ENCODE measurements around the gene KCNH3.

KCNH3 gene

DNA sequence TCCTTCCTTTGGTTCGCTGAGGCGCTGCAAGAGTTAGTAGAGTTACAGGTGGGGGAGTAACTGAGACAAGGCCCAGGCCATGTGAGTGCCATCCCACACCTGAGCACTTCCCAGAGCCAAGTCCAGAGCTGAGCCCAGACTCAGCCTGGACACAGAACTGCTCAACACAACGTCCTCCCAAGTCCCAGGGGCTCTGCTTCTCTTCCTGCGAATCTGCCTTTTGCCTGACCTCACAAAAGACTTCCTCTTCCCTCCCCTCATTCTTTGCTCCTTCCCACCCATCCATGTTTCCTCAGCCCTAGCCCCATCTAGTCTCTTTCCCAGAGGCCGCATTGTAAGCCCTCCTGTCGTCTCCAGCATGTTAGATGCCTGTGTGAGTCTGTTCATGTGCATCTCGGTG, 45.8 kb downstream of the KCNH3 start:
- no peak for TF ChIP-seq ZFX (IDR thresholded peaks at IDR 0.05; ENCODE audit: borderline replicate concordance)
- TF ChIP-seq, protein P1, sequence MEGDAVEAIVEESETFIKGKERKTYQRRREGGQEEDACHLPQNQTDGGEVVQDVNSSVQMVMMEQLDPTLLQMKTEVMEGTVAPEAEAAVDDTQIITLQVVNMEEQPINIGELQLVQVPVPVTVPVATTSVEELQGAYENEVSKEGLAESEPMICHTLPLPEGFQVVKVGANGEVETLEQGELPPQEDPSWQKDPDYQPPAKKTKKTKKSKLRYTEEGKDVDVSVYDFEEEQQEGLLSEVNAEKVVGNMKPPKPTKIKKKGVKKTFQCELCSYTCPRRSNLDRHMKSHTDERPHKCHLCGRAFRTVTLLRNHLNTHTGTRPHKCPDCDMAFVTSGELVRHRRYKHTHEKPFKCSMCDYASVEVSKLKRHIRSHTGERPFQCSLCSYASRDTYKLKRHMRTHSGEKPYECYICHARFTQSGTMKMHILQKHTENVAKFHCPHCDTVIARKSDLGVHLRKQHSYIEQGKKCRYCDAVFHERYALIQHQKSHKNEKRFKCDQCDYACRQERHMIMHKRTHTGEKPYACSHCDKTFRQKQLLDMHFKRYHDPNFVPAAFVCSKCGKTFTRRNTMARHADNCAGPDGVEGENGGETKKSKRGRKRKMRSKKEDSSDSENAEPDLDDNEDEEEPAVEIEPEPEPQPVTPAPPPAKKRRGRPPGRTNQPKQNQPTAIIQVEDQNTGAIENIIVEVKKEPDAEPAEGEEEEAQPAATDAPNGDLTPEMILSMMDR (IDR thresholded peaks at IDR 0.05) = no peak
- no peak overlapping the region for H3K27ac ChIP-seq

DNA sequence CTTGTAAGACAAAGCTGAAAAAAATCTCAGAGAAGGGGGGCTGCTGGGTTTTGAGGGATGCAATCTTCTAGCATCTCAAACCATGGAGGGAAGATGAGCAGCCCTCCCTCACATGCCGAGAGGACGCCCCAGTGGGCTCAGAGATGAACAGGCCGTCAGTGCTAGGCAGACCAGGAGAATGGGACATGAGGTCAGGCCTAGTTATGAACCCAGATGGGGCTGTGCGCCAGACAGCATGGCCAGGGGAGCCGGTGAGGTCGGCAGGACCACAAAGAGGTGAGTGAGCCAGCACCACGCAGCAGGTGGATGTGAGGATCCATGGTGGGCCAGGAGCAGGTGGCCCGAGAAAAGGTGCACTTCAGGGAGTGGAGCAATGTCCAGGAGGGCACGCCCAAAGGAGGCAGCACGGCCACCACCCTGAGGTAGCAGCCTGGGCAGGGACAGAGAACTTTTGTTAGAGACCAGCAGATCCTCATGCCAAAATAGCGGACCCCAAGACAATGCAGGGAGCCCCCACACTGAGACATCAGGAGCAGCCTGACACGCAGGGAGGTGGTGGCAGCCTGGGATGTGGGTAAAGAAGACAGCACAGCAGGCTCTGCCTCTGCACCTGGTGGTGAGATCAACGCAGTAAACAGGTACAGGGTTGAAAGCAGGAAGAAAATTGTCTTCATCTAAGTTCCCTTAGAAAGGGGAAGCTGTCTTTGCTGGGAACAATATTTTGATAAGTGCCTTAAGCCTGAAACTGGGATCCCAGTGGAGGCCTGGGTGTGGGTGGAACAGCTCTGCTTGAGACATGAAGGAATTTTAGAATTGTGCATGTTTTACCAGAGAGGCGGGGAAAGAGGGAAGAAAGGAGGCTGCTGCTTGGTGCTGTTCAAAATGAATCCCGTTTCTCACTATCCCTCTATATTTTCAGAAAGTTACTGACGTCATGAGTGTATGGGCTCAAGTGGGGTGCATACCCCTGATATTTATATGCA, 46.9 kb downstream of the KCNH3 start:
- TF ChIP-seq, protein P1 (IDR thresholded peaks at IDR 0.05) = no peak
- no peak for TF ChIP-seq ZFX (IDR thresholded peaks at IDR 0.05; ENCODE audit: borderline replicate concordance)
- H3K27ac ChIP-seq = no peak overlapping the region

DNA sequence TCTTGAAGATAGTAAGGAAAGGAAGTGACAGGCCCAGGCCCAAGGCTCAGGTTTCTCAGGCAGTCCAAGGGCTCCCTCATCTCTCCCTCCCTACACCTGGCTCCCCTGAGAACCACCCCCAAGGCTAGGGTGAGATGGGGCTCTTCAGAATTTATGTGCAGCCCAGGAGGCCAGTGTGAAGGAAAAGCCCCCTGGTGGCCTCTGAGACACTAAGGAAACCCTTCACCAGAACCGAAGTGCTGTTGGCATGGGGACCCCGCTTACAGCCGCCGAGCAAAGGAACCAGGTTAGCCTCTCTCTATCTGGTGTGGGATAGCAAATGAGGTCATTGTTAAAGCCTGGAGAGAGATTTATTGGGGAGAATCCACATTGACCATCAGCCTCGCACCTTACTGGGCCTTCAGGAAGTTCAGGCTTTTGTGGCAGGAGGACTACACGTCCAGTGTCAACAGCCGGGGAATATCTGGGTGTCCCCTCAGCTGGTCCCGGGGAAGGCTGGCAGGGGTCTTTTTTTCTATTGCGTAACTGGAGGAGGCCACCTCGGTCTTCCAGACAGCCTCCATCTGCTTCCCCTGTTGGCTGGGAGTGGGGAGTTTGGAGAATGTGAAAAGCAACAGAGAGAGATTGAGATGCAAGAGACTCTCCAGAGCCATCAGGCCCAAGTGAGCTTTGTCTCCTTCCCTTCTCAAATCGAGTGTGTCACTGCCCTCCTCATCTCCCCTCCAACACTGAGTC, 48.5 kb downstream of the KCNH3 start:
- TF ChIP-seq, protein P1 (IDR thresholded peaks at IDR 0.05) = 0 out of 2 replicates have a peak, but pooled peaks have one; percentile 7
- no peak for TF ChIP-seq ZFX (IDR thresholded peaks at IDR 0.05; ENCODE audit: borderline replicate concordance)
- no peak overlapping the region for H3K27ac ChIP-seq

DNA sequence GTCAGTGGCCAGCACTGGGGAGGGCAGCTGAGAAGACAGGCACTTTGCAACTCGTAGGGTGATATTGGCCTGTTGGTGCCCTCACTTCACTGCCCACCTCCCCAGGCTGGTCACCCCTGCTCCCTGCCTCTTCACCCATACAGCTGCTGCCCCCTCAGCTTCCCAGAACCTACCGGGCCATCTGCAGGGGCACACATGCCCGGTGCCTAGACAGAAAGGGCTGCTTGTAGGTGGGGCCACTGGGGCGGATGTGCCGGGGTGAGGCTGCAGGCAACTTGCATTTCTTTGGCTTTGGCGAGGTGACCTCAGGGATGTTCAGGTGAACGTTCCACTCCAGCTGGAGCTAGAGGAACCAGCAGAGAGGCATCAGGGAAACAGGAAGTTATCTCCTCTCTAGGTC, 49.5 kb downstream of the KCNH3 start:
- TF ChIP-seq ZFX (IDR thresholded peaks at IDR 0.05; ENCODE audit: borderline replicate concordance) = no peak
- TF ChIP-seq, protein P1 (IDR thresholded peaks at IDR 0.05) = no peak
- no peak overlapping the region for H3K27ac ChIP-seq

DNA sequence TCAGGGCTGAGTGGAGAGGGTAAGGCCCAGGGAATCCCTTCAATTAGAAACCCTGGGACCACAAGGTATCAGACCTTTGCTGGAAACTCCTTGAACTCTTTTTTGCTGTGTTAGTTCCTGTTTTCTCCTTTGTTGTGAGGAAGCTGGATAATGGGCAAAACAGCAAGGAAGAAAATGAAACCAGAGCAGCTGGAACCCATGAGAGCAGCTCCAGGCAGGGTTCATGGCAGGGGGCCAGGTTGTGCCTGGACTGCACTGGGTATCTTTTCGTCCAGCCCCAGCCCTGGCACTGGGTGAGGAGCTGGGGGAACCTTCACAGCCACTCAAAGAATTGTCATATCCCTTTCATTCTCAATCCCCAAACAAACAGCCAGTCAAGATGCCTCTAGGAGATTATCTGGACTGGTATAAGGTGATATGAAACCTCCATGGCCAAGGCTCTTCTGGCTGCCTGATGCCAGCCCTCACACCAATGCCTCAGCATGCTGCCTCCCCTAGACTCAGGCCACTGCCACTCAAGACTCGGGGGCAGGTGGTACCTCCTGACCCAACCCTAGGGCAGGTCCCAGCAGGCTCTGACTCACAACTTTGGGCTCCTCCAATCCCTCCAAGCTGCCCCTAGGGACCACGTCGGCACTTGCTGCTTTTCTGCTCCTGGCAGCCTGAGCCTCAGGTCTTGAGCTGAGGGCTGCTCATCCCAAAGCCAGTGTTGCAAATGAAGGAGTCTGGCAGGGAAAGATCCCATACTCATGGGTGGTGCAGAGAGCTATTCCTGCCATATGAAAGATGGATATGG, 50.1 kb downstream of the KCNH3 start:
- H3K27ac ChIP-seq = no peak overlapping the region
- TF ChIP-seq, protein P1 (IDR thresholded peaks at IDR 0.05) = no peak
- no peak for TF ChIP-seq ZFX (IDR thresholded peaks at IDR 0.05; ENCODE audit: borderline replicate concordance)

DNA sequence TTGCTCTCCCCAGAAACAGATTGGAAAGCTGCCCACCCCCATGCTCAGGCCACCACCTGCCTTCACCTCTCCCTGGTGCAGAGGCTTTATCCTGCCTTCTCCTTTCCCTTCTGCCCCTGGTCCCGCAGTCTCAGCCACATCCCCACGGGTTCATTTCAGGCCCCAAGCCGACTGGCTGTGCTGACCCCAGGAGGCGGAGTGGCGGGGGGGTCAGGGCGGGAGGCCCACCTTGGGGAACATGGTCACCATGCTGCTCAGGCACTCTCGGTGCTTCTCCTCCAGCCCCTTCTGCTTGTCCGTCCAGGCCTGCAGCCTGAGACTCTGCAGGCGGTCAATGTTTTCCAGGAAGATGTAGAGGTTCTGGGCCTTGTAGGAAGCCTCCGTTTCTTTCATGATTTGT, 59.7 kb downstream of the KCNH3 start:
- no peak overlapping the region for H3K27ac ChIP-seq
- TF ChIP-seq ZFX (IDR thresholded peaks at IDR 0.05; ENCODE audit: borderline replicate concordance) = no peak
- TF ChIP-seq, protein P1 (IDR thresholded peaks at IDR 0.05) = no peak
